Hepatocyte (in vitro differentiated cells): Measurements from ENCODE around the gene ABCA1. TPM values are rescaled to one million over a fixed set of nuclear protein-coding genes. Genes with fewer than 3 reads are reported as not detected.

ENCODE experiments used
- DNase-seq: peaks from one replicate; pipeline ENCODE4 v3.0.0-alpha.2; 2016; ENCODE audit warnings: low spot score
- H2AFZ ChIP-seq: fragments of 200-600 bp; sonication (generic); 2 replicates; pipeline ENCODE4 v1.6.0; 2016; ENCODE audit warnings: antibody characterized with exemption, mild to moderate bottlenecking
- H3K27ac ChIP-seq: fragments of 200-600 bp; sonication (generic); 2 replicates; pipeline ENCODE4 v1.5.1; 2016; ENCODE audit warnings: mild to moderate bottlenecking
- H3K27me3 ChIP-seq: fragments of 200-600 bp; sonication (generic); 2 replicates; pipeline ENCODE4 v1.6.1; 2016
- H3K36me3 ChIP-seq: fragments of 200-600 bp; sonication (generic); replicated peaks from 2 replicates; pipeline ENCODE4 v1.5.1; 2016; ENCODE audit warnings: low read depth; ENCODE audit not compliant: insufficient read depth
- H3K4me1 ChIP-seq: fragments of 200-600 bp; sonication (generic); 2 replicates; pipeline ENCODE4 v1.5.1; 2016; ENCODE audit warnings: mild to moderate bottlenecking, moderate library complexity; ENCODE audit not compliant: insufficient read depth
- H3K4me2 ChIP-seq: fragments of 200-600 bp; sonication (generic); 2 replicates; pipeline ENCODE4 v1.6.0; 2016
- H3K4me3 ChIP-seq: fragments of 200-600 bp; sonication (generic); 2 replicates; pipeline ENCODE4 v1.5.1; 2016; ENCODE audit warnings: mild to moderate bottlenecking
- H3K79me2 ChIP-seq: fragments of 200-600 bp; sonication (generic); 2 replicates; pipeline ENCODE4 v1.6.0; 2017; ENCODE audit warnings: mild to moderate bottlenecking
- H3K9me2 ChIP-seq: fragments of 200-600 bp; sonication (generic); replicated peaks from 2 replicates; pipeline ENCODE4 v1.6.0; 2017; ENCODE audit warnings: mild to moderate bottlenecking; ENCODE audit not compliant: insufficient read depth
- H3K9me3 ChIP-seq: fragments of 200-600 bp; sonication (generic); 2 replicates; pipeline ENCODE4 v1.5.1; 2016; ENCODE audit warnings: low read depth, mild to moderate bottlenecking
- H4K20me1 ChIP-seq: fragments of 200-600 bp; sonication (generic); 2 replicates; pipeline ENCODE4 v1.6.0; 2016; ENCODE audit warnings: mild to moderate bottlenecking; ENCODE audit not compliant: insufficient read depth, poor library complexity, severe bottlenecking
- EZH2 ChIP-seq: fragments of 200-600 bp; sonication (generic); IDR thresholded peaks from 2 replicates; pipeline ENCODE4 v1.6.1; 2016; ENCODE audit warnings: antibody characterized with exemption, mild to moderate bottlenecking, borderline replicate concordance
- EZH2phosphoT487 ChIP-seq: fragments of 200-600 bp; sonication (generic); IDR thresholded peaks from one replicate; pipeline ENCODE4 v1.6.1; 2018; ENCODE audit warnings: antibody characterized with exemption, mild to moderate bottlenecking, low read depth, moderate library complexity; ENCODE audit not compliant: unreplicated experiment, severe bottlenecking
- WGBS: methylation state at CpG from one replicate; pipeline ENCODE4 v1.1.6; 2016; ENCODE audit warnings: low lambda C conversion rate; ENCODE audit errors: missing lambda C conversion rate; 5-methylcytosine and 5-hydroxymethylcytosine counted together
- polyA plus RNA-seq: library from polyadenylated mRNA; unstranded; fragments of >200 nt; fragmentation: Nextera tagmentation; extraction: Ambion mirVana; gene quantifications from 2 replicates; pipeline ENCODE4 v1.2.1, GENCODE V29; 2016
- total RNA-seq: library from RNA; depleted of rRNA; stranded (reverse); fragments of >200 nt; gene quantifications from 2 replicates; pipeline ENCODE4 v1.2.3, GENCODE V29; 2014
- TF ChIP-seq, protein P1 (sequence below): fragments of 200-600 bp; sonication (generic); IDR thresholded peaks from 2 replicates; pipeline ENCODE4 v1.5.1; 2016; ENCODE audit warnings: antibody characterized with exemption, mild to moderate bottlenecking; ENCODE audit not compliant: poor library complexity

The ABCA1 gene
- total and polyA plus RNA-seq, 2 experiments from 2014 or later, result 14.5 to 87.4 TPM

DNA sequence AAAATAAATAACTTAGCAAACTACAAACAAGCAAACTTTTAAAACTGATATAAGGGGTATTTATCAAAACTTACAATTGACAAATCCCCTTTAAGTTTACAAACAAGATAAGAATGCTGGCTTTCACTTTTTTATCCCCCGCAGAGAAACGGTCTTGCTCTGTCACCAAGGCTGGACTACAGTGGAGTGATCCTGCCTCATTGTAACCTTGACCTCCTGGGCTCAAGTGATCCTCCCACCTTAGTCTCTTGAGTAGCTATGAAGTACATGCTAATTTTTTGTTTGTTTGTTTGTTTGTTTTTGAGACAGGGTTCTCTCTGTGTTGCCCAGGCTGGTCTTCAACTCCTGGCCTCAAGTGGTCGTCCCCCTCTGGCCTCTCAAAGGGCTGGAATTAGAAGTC, 189.5 kb downstream of the ABCA1 start:
- Histone ChIP-seq H3K36me3 (no peaks in the 10 kb centered on the region), H4K20me1 (no peaks in the 10 kb centered on the region), H3K4me3 (no peak overlapping the region), H3K9me3 (no peaks in the 10 kb centered on the region), H3K4me2 (no peak overlapping the region), H3K4me1 (no peaks in the 10 kb centered on the region), H2AFZ (no peak overlapping the region), H3K27me3 (no peaks in the 10 kb centered on the region), H3K79me2 (no peaks in the 10 kb centered on the region), H3K27ac (no peak overlapping the region), H3K9me2 (no peaks in the 10 kb centered on the region)
- TF ChIP-seq, protein P1, sequence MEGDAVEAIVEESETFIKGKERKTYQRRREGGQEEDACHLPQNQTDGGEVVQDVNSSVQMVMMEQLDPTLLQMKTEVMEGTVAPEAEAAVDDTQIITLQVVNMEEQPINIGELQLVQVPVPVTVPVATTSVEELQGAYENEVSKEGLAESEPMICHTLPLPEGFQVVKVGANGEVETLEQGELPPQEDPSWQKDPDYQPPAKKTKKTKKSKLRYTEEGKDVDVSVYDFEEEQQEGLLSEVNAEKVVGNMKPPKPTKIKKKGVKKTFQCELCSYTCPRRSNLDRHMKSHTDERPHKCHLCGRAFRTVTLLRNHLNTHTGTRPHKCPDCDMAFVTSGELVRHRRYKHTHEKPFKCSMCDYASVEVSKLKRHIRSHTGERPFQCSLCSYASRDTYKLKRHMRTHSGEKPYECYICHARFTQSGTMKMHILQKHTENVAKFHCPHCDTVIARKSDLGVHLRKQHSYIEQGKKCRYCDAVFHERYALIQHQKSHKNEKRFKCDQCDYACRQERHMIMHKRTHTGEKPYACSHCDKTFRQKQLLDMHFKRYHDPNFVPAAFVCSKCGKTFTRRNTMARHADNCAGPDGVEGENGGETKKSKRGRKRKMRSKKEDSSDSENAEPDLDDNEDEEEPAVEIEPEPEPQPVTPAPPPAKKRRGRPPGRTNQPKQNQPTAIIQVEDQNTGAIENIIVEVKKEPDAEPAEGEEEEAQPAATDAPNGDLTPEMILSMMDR, result no peak
- TF ChIP-seq EZH2 (no peak), EZH2phosphoT487 (no peak)
- 35% methylated on average over 3 of the region's 3 CpGs for WGBS
- no peak for DNase-seq

Other genes starting within 250 kb of the ABCA1 start
- gene OR13D1, start 233.6 kb downstream of the ABCA1 start, total RNA-seq, result not detected in 2 replicates
- gene OR13D1, start 233.6 kb downstream of the ABCA1 start, polyA plus RNA-seq, result not detected in 2 replicates
- 44.4 and 47.8 TPM in 2 replicates for gene NIPSNAP3A, start 180.5 kb downstream of the ABCA1 start, total RNA-seq
- 31.8 and 37.3 TPM in 2 replicates for gene NIPSNAP3A, start 180.5 kb downstream of the ABCA1 start, polyA plus RNA-seq
- gene NIPSNAP3B, start 164.0 kb downstream of the ABCA1 start, total RNA-seq, result 2.0 and 2.8 TPM in 2 replicates
- gene NIPSNAP3B, start 164.0 kb downstream of the ABCA1 start, polyA plus RNA-seq, result 1.8 and 3.3 TPM in 2 replicates